Fibroblast of lung (primary cell): ENCODE results near the gene ICA1. TPM values are rescaled to one million over a fixed set of nuclear protein-coding genes. Genes with fewer than 3 reads are reported as not detected.
A peak's percentile ranks its signal among the peaks of the same experiment; 100 is the strongest.
"Not testable (repeated sequence)": the region's sequence is repeated elsewhere in the genome, so short reads cannot be mapped to it uniquely, and the experiment has no call there.

ENCODE experiments used
- DNase-seq, 2 donors: peaks; one replicate each; pipeline versions ENCODE4 v3.0.0 to v3.0.0-alpha.2; 2010; ENCODE audit warnings: low read depth in 2 of 2
- H2AFZ ChIP-seq: 2 replicates; pipeline ENCODE4 v1.5.1; 2012; ENCODE audit warnings: low read length, control low read depth, inconsistent platforms
- H3K27ac ChIP-seq: 2 replicates; pipeline ENCODE4 v1.5.1; 2011; ENCODE audit warnings: low read length, control low read depth; ENCODE audit not compliant: insufficient read depth
- H3K27me3 ChIP-seq: 2 replicates; pipeline ENCODE4 v1.5.1; 2011; ENCODE audit warnings: mild to moderate bottlenecking, low read length; ENCODE audit not compliant: control insufficient read depth, insufficient read depth
- H3K36me3 ChIP-seq: 2 replicates; pipeline ENCODE4 v1.5.1; 2011; ENCODE audit warnings: low read length; ENCODE audit not compliant: control insufficient read depth, insufficient read depth
- H3K4me1 ChIP-seq: 2 replicates; pipeline ENCODE4 v1.5.1; 2011; ENCODE audit warnings: low read length; ENCODE audit not compliant: control insufficient read depth, insufficient read depth; ENCODE audit errors: extremely low read depth
- H3K4me2 ChIP-seq: 2 replicates; pipeline ENCODE4 v1.5.1; 2011; ENCODE audit warnings: low read length, control low read depth; ENCODE audit not compliant: insufficient read depth; ENCODE audit errors: extremely low read depth
- H3K4me3 ChIP-seq, 4 experiments: fragments of 200-600 bp in 1 of 4; sonication (generic) in 1 of 4; replicated peaks in 1 of 4; 2 replicates each; pipeline ENCODE4 v1.5.1; 2011 to 2016; ENCODE audit warnings: low read length in 4 of 4, low read depth in 3 of 4, mild to moderate bottlenecking in 3 of 4, control low read depth in 2 of 4, inconsistent platforms in 1 of 4, mixed read lengths in 1 of 4; ENCODE audit not compliant: insufficient read depth in 1 of 4; ENCODE audit errors: control extremely low read depth in 1 of 4
- H3K79me2 ChIP-seq: 2 replicates; pipeline ENCODE4 v1.5.1; 2012; ENCODE audit warnings: mild to moderate bottlenecking, low read length, inconsistent platforms; ENCODE audit not compliant: control insufficient read depth, insufficient read depth
- H3K9ac ChIP-seq: 2 replicates; pipeline ENCODE4 v1.5.1; 2011; ENCODE audit warnings: mild to moderate bottlenecking, low read length, control low read depth; ENCODE audit not compliant: insufficient read depth
- H3K9me3 ChIP-seq: 2 replicates; pipeline ENCODE4 v1.5.1; 2012; ENCODE audit warnings: low read depth, low read length; ENCODE audit not compliant: control insufficient read depth, insufficient read depth
- H4K20me1 ChIP-seq: 2 replicates; pipeline ENCODE4 v1.5.1; 2011; ENCODE audit warnings: low read length; ENCODE audit not compliant: control insufficient read depth, insufficient read depth; ENCODE audit errors: extremely low read depth
- EZH2 ChIP-seq: IDR thresholded peaks from 2 replicates; pipeline ENCODE4 v1.5.1; 2012; ENCODE audit warnings: low read length, control low read depth, mild to moderate bottlenecking; ENCODE audit errors: missing control alignments
- polyA plus RNA-seq, 2 donors: library from polyadenylated mRNA; depleted of rRNA in 1 of 2; stranded (reverse) in 1 of 2; unstranded in 1 of 2; fragments of >200 nt; gene quantifications; 2 replicates each; pipeline ENCODE4 v1.2.1, GENCODE V29; 2011 to 2012; ENCODE audit warnings: missing spikeins in 1 of 2
- total RNA-seq: library from RNA; depleted of rRNA; stranded (reverse); fragments of >200 nt; gene quantifications from 2 replicates; pipeline ENCODE4 v1.2.1, GENCODE V29; 2014
- TF ChIP-seq, protein P1 (sequence below), 2 donors: IDR thresholded peaks in 1 of 2; conservative IDR thresholded peaks in 1 of 2; 1 replicate in 1 of 2; 2 replicates in 1 of 2; pipeline ENCODE4 v1.5.1; 2011 to 2012; ENCODE audit warnings: low read length in 2 of 2, control low read depth in 1 of 2, inconsistent platforms in 1 of 2, low read depth in 1 of 2, mild to moderate bottlenecking in 1 of 2

The ICA1 gene
- total and polyA plus RNA-seq, 2 donors (not counting 1 experiment from before 2014, with no cell fraction given): 0.17 TPM; not detected in 1

DNA sequence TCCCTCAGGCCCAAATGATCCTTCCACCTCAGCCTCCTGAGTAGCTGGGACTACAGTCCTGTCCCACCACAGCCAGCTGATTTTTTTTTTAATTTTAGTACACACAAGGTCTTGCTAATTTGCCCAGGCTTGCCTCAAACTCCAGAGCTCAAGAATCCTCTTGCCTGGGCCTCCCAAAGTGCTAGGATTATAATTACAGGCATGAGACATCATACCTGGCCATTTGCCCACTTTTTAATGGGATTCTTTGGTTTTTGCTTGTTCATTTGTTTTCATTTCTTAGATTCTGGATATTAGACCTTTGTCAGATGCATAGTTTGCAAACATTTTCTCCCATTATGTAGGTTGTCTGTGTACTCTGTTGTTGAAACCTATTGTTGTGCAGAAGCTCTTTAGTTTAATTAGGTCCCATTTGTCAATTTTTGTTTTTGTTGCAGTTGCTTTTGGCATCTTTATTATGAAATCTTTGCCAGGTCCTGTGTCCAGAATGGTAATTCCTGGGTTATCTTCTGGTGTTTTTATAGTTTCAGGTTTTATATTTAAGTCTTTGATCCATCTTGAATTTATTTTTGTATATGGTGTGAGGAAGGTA lies 198.2 kb downstream of the ICA1 start:
- no peak for TF ChIP-seq EZH2
- TF ChIP-seq, protein P1, sequence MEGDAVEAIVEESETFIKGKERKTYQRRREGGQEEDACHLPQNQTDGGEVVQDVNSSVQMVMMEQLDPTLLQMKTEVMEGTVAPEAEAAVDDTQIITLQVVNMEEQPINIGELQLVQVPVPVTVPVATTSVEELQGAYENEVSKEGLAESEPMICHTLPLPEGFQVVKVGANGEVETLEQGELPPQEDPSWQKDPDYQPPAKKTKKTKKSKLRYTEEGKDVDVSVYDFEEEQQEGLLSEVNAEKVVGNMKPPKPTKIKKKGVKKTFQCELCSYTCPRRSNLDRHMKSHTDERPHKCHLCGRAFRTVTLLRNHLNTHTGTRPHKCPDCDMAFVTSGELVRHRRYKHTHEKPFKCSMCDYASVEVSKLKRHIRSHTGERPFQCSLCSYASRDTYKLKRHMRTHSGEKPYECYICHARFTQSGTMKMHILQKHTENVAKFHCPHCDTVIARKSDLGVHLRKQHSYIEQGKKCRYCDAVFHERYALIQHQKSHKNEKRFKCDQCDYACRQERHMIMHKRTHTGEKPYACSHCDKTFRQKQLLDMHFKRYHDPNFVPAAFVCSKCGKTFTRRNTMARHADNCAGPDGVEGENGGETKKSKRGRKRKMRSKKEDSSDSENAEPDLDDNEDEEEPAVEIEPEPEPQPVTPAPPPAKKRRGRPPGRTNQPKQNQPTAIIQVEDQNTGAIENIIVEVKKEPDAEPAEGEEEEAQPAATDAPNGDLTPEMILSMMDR (conservative IDR thresholded peaks at IDR 0.05 in 1 of 2, IDR thresholded peaks at IDR 0.05 in 1 of 2; ENCODE audit: low read depth in 1 of 2, low read length in 2 of 2): no peak
- no peaks in the 10 kb centered on the region for H3K27me3 ChIP-seq
- H3K4me1 ChIP-seq: no peaks in the 10 kb centered on the region
- no peak overlapping the region for H2AFZ ChIP-seq
- DNase-seq: peak; percentile 43 to 59
- H3K4me2 ChIP-seq: no peak overlapping the region
- H3K4me3 ChIP-seq: no peak overlapping the region
- no peaks in the 10 kb centered on the region for H3K9me3 ChIP-seq
- H3K79me2 ChIP-seq: no peaks in the 10 kb centered on the region
- H3K9ac ChIP-seq: no peak overlapping the region
- H4K20me1 ChIP-seq: no peaks in the 10 kb centered on the region
- H3K27ac ChIP-seq: no peak overlapping the region
- H3K36me3 ChIP-seq: no peaks in the 10 kb centered on the region

DNA sequence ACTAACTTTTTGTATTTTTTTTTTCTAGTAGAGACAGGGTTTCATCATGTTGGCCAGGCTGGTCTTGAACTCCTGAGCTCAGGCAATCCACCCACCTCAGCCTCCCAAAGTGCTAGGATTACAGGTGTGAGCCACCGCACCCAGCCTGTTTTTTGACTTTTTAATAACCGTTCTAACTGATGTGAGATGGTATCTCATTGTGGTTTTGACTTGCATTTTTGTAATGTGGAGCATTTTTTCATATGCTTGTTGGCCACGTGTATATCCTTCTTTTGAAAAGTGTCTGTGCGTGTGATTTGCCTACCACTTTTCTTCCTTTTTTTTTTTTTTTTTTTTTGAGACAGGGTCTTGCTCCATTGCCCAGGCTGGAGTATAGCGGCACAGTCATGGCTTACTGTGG lies 198.7 kb downstream of the ICA1 start:
- H3K4me2 ChIP-seq, H3K9ac ChIP-seq, H3K27ac ChIP-seq, H2AFZ ChIP-seq, H3K79me2 ChIP-seq, H3K4me1 ChIP-seq, H4K20me1 ChIP-seq, H3K4me3 ChIP-seq, H3K9me3 ChIP-seq, H3K36me3 ChIP-seq, H3K27me3 ChIP-seq: not testable (repeated sequence)
- peak in 1 of 2 donors; percentile 37 for DNase-seq

Other genes starting within 250 kb of the ICA1 start
- not detected in 2 replicates for gene NXPH1, start 171.4 kb upstream of the ICA1 start, total RNA-seq
- not detected in 2 replicates for gene NXPH1, start 171.4 kb upstream of the ICA1 start, polyA plus RNA-seq